Right lobe of liver (tissue), 6 donors: Measurements from ENCODE around the gene SLC22A23. TPM values are rescaled to one million over a fixed set of nuclear protein-coding genes. Genes with fewer than 3 reads are reported as not detected.
A peak's percentile ranks its signal among the peaks of the same experiment; 100 is the strongest.

Experiments used
- ATAC-seq, 4 donors: fragments of 200-7000 bp; cut with Tn5 transposase; one replicate each; pipeline ENCODE4 v1.9.1; 2020; ENCODE audit warnings: mild to moderate bottlenecking in 4 of 4, moderate library complexity in 4 of 4
- DNase-seq, 3 donors: peaks; one replicate each; pipeline ENCODE4 v3.0.0-alpha.2; 2020
- H3K27ac ChIP-seq, 3 donors: fragments of 200-600 bp; one replicate each; pipeline ENCODE4 v1.8.0; 2022
- H3K27me3 ChIP-seq, 2 donors: fragments of 200-600 bp; one replicate each; pipeline ENCODE4 v1.8.0; 2022
- H3K36me3 ChIP-seq, 4 donors: fragments of 200-600 bp; sonication (generic) in 1 of 4; one replicate each; pipeline versions ENCODE4 v1.5.1 to v1.8.0; 2017 to 2022; ENCODE audit warnings: control low read depth in 1 of 4
- H3K4me1 ChIP-seq, 4 donors: fragments of 200-600 bp; sonication (generic) in 1 of 4; one replicate each; pipeline versions ENCODE4 v1.5.1 to v1.8.0; 2017 to 2022; ENCODE audit warnings: control low read depth in 1 of 4
- H3K4me3 ChIP-seq, 3 donors: fragments of 200-600 bp; one replicate each; pipeline ENCODE4 v1.8.0; 2022
- H3K9me3 ChIP-seq, 4 donors: fragments of 200-600 bp; sonication (generic) in 1 of 4; one replicate each; pipeline versions ENCODE4 v1.5.1 to v1.8.0; 2017 to 2022; ENCODE audit warnings: control low read depth in 1 of 4
- POLR2A ChIP-seq: fragments of 450-650 bp; IDR thresholded peaks from one replicate; pipeline ENCODE4 v1.6.1; 2017; ENCODE audit warnings: antibody characterized with exemption, mild to moderate bottlenecking
- WGBS: methylation state at CpG from one replicate; pipeline ENCODE4 v1.1.6; 2018; ENCODE audit warnings: low coverage, low lambda C conversion rate; ENCODE audit not compliant: insufficient coverage; ENCODE audit errors: missing lambda C conversion rate; 5-methylcytosine and 5-hydroxymethylcytosine counted together
- intact Hi-C, 2 donors: fragments of 100-400 bp; cut with DNase I; formaldehyde crosslinking; loops; one replicate each; pipeline versions ENCODE4 v1.11.2 to v1.14.1; 2022
- total RNA-seq, 6 experiments: library from RNA; depleted of rRNA in 2 of 6; stranded (reverse); fragments of >200 nt in 2 of 6; fragmentation: NEBNext Ultra II Directional in 3 of 6; extraction: Animal tissue kit (Norgen Biotek cat#: 25700) in 3 of 6; gene quantifications; one replicate each; pipeline versions ENCODE4 v1.1.0 to v1.2.4, GENCODE V29; 2016 to 2023
- TF ChIP-seq, protein P1 (sequence below), 4 donors: fragments of 200-600 bp in 3 of 4; fragments of 450-650 bp in 1 of 4; IDR thresholded peaks; one replicate each; pipeline versions ENCODE4 v1.5.1 to v1.8.0; 2016 to 2022; ENCODE audit warnings: antibody characterized with exemption in 4 of 4, mild to moderate bottlenecking in 2 of 4
- donor health status: DM: no; HTN: yes; CAD: no.
- donor health status: DM: no; HTN: no; CAD: no.
- donor health status: DM: no; HTN: no; CAD: no.
- donor health status: DM: no; HTN: yes; CAD: no.
- donor health status: DM: no; HTN: yes; CAD: no.

The SLC22A23 gene
- total RNA-seq, 6 experiments from 2014 or later = 11.7 to 27.6 (median 16.3) TPM

- Histone ChIP-seq H3K36me3 (no peaks in the 10 kb centered on the region), H3K27me3 (no peaks in the 10 kb centered on the region), H3K4me1 (peaks cover 0 to 48% (median 6%) of the 10 kb centered on the region in 4 donors), H3K4me3 (peak overlapping the region; percentile 63 to 73 (median 69)), H3K27ac (peak overlapping the region in 1 of 3 donors; percentile 82), H3K9me3 (no peaks in the 10 kb centered on the region)
- DNase-seq (no peak), ATAC-seq (peak in 3 of 4 donors; percentile 4 to 21 (median 12))
- intact Hi-C loops = loop anchor here in 1 of 2 donors (5.0 kb wide), 1 partner anchor 177 kb away; no protein-coding TSS in a partner anchor
- WGBS = 29% methylated on average over 6 of the region's 6 CpGs
- no peak for TF ChIP-seq POLR2A
- TF ChIP-seq, protein P1, sequence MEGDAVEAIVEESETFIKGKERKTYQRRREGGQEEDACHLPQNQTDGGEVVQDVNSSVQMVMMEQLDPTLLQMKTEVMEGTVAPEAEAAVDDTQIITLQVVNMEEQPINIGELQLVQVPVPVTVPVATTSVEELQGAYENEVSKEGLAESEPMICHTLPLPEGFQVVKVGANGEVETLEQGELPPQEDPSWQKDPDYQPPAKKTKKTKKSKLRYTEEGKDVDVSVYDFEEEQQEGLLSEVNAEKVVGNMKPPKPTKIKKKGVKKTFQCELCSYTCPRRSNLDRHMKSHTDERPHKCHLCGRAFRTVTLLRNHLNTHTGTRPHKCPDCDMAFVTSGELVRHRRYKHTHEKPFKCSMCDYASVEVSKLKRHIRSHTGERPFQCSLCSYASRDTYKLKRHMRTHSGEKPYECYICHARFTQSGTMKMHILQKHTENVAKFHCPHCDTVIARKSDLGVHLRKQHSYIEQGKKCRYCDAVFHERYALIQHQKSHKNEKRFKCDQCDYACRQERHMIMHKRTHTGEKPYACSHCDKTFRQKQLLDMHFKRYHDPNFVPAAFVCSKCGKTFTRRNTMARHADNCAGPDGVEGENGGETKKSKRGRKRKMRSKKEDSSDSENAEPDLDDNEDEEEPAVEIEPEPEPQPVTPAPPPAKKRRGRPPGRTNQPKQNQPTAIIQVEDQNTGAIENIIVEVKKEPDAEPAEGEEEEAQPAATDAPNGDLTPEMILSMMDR (IDR thresholded peaks at IDR 0.05) = no peak
Observed at GRCh38 chr6:3454273-3455010, 2.4 kb downstream of the SLC22A23 start.

- DNase-seq (no peak), ATAC-seq (no peak)
- H3K9me3 ChIP-seq = no peaks in the 10 kb centered on the region
- intact Hi-C loops = no loop called here
- H3K27me3 ChIP-seq = no peaks in the 10 kb centered on the region
- TF ChIP-seq, protein P1 (IDR thresholded peaks at IDR 0.05) = no peak
- no peak for TF ChIP-seq POLR2A
- H3K4me1 ChIP-seq = peaks cover 0 to 48% (median 6%) of the 10 kb centered on the region in 4 donors
- peak overlapping the region; percentile 63 to 73 (median 69) for H3K4me3 ChIP-seq
- WGBS = 68% methylated on average over 5 of the region's 5 CpGs
- H3K36me3 ChIP-seq = no peaks in the 10 kb centered on the region
- H3K27ac ChIP-seq = no peak overlapping the region
Observed at GRCh38 chr6:3453413-3454272, 3.2 kb downstream of the SLC22A23 start.

DNA sequence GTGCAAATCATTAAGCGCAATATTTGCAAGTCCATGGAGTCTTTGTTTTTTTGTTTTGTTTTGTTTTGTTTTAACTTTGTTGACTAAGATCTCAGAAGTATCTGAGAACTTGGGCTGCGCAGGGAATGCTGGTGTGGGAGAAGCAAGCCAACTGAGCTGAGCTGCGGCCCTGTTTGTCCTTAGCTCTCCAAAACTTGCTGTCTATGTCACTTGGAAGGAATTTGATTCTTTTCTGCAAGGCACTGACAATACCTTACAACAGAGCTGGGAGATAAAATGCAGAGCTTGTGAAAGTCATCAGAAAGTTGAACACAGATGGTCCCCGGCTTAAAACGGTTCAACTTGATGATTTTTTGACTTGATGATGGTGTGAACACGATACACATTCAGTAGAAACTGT is 5.4 kb downstream of the SLC22A23 start:
- TF ChIP-seq POLR2A = no peak
- TF ChIP-seq, protein P1 (IDR thresholded peaks at IDR 0.05) = no peak
- WGBS = 87% methylated on average over 5 of the region's 6 CpGs
- no peak for ATAC-seq

DNA sequence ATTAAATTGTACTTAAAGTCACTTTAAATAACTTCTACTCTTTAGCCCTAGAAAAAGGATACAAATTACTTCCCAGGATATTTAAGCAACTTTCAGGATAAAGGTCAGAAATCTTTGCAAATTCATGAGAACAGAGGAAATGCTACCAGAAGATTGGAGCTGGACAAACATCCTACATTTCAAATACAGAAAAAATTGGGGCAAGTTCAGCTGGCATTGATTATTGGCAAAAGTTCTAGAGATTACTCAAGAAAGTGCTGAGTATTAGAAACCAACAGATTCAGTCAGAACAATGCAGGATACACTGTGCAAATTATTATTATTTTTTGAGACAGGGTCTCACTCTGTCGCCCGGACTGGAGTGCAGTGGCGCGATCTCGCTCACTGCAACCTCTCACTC is 6.0 kb downstream of the SLC22A23 start:
- TF ChIP-seq POLR2A = no peak
- TF ChIP-seq, protein P1 (IDR thresholded peaks at IDR 0.05) = no peak
- no peak for DNase-seq
- peak in 2 of 4 donors; percentile 8 to 33 for ATAC-seq
- Histone ChIP-seq H3K4me1 (peaks cover 0 to 41% (median 6%) of the 10 kb centered on the region in 4 donors), H3K27ac (peak overlapping the region in 1 of 3 donors; percentile 25), H3K4me3 (no peak overlapping the region), H3K9me3 (no peaks in the 10 kb centered on the region), H3K27me3 (no peaks in the 10 kb centered on the region), H3K36me3 (no peaks in the 10 kb centered on the region)
- intact Hi-C loops = no loop called here
- 100% methylated on average over 1 of the region's 5 CpGs for WGBS

More for the DNA sequence above, 5.4 kb downstream of the SLC22A23 start:
- DNase-seq = no peak
- Histone ChIP-seq H3K4me1 (peaks cover 0 to 41% (median 6%) of the 10 kb centered on the region in 4 donors), H3K9me3 (no peaks in the 10 kb centered on the region), H3K36me3 (no peaks in the 10 kb centered on the region), H3K27me3 (no peaks in the 10 kb centered on the region), H3K27ac (no peak overlapping the region), H3K4me3 (no peak overlapping the region)
- intact Hi-C loops = no loop called here
